Measurements from ENCODE around the gene CIC.

Gene CIC

GRCh38 chr19:42344336-42344893 lies 75.4 kb downstream of the CIC start:
- no peak for TF ChIP-seq CTCF (IDR thresholded peaks at IDR 0.05)

All from LNCAP (cell line).